Fibroblast of upper back skin (primary cell): Measurements from ENCODE around the gene CNIH3.
"Not testable (repeated sequence)": the region's sequence is repeated elsewhere in the genome, so short reads cannot be mapped to it uniquely, and the experiment has no call there.

Experiments
- DNase-seq: peaks from one replicate; pipeline ENCODE4 v3.0.0-alpha.2; 2013

CNIH3 gene

DNA sequence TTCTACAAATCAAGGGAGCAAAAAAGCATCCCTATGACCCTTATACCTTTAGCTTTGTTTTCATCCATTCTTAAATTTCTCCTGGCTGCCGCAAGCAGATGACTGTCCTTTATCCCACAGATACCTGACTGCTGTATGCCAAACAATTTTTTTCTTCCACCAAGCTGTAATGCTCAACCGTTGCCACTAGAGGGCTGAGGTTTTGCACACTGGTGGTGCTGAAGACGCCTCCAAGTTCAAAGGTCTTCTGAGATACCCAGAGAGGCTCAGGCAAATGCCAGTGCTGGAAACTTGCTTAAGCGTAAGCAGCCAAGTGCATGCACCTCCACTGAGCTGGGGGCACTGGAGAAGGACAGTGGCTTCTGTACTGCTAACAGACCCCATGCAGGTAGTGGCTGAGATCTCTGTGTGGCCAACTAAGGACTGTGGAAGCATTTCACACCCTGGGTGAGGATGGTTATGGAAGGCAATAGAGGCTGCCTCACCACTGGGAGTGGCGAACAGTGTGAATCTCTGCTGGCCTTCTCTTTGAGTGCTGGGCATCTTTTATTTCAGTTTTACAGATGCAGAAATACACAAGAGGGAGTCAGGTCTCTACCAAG lies 28.5 kb downstream of the CNIH3 start:
- DNase-seq = peak; percentile 40

GRCh38 chr1:224647449-224647848 lies 31.3 kb downstream of the CNIH3 start:
- no peak for DNase-seq

GRCh38 chr1:224650290-224650689 lies 34.2 kb downstream of the CNIH3 start:
- no peak for DNase-seq

- no peak for DNase-seq
Measured at GRCh38 chr1:224651188-224651587, 35.1 kb downstream of the CNIH3 start.

- DNase-seq = no peak
Measured at GRCh38 chr1:224656392-224656791, 40.3 kb downstream of the CNIH3 start.

DNA sequence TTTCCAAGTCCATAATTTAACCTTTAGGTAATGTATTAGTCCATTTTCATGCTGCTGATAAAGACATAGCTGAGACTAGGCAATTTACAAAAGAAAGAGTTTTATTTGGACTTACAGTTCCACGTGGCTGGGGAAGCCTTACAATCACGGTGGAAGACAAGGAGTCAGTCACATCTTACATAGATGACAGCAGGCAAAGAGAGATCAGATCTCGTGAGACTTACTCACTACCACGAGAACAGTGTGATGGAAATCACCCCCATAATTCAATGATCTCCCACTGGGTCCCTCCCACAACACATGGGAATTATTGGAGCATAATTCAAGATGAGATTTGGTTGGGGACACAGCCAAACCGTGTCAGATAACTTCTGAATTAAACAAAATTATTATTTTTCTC lies 44.0 kb downstream of the CNIH3 start:
- no peak for DNase-seq

DNA sequence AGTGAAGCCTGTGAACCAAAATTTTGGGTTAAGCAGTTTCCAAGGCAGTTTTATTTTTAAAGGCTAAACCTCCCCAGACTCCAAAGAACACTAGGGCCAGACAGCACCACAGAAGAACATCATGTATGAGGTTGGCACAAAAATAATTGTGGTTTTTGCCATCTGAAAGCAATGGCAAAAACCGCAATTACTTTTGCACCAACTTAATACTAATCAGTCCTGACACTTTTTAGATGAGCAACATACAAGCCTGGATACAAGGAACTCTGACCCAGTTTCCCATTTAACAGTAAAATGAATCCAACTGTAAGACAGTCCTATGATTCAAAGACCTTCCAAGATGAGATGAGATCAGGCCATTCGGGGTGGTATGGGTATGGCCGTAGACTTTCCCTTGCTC lies 46.8 kb downstream of the CNIH3 start:
- DNase-seq = no peak

- no peak for DNase-seq
Measured at GRCh38 chr1:224665016-224665415, 48.9 kb downstream of the CNIH3 start.

- no peak for DNase-seq
Measured at GRCh38 chr1:224666078-224666477, 50.0 kb downstream of the CNIH3 start.

DNA sequence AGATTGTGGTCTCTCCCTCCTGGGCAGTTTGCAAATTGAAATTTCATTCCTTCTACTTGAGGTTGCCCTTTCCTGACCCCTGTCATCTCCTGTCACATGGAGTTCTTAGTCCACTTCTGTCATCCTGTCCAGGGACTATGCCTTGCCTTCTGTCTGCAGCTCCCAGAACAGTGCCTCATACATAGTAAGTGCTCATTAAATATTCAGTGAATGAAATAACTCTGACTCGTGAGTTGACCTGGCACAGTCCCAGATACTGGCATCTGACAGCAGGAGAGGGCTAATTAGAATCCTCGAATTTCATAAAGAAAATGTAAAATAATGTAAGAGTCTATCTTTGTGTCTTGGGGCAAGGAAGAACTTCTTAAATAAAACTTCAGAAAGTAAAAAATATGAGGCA lies 50.8 kb downstream of the CNIH3 start:
- DNase-seq = no peak

GRCh38 chr1:224668984-224669383 lies 52.9 kb downstream of the CNIH3 start:
- no peak for DNase-seq

- DNase-seq = no peak
Measured at GRCh38 chr1:224669403-224669802, 53.3 kb downstream of the CNIH3 start.

- DNase-seq = no peak
Measured at GRCh38 chr1:224670506-224670905, 54.4 kb downstream of the CNIH3 start.

DNA sequence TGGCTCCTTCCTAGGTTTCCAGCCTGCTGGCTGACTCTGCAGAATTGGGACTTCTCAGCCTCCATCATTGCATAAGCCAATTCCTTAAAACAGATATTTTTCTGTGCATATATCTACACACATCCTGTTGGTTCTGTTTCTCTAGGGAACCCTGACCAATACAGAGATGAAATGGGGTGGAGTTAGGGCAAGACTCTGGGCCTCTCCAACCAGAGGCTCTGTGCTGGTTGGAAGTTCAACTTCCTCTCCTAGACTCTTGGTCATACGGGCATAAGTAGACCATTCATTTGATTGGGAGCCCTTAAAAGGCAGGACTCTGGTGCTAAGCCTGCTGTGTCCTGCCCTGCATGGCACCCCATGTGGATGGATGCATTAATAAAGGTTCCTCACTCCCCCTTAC lies 55.0 kb downstream of the CNIH3 start:
- no peak for DNase-seq

DNA sequence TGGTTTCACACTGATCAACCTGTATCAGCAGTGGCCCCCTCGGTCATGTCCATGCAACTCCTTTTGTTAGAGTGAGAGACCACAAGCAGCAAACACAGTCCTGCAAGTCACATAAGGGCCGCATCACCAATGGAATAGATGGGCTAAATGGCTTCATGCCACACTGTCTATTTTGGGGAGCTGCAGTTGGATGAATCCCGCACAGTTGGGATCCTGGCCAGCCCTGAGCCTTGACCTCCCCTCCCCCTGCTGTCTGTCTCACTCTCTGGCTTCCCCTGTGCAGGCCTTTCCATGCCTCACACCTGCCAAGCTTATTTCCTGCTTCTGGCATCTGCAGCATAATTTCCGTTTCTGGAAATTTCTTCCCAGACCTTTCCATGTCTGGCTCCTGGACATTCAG lies 57.0 kb downstream of the CNIH3 start:
- no peak for DNase-seq

DNA sequence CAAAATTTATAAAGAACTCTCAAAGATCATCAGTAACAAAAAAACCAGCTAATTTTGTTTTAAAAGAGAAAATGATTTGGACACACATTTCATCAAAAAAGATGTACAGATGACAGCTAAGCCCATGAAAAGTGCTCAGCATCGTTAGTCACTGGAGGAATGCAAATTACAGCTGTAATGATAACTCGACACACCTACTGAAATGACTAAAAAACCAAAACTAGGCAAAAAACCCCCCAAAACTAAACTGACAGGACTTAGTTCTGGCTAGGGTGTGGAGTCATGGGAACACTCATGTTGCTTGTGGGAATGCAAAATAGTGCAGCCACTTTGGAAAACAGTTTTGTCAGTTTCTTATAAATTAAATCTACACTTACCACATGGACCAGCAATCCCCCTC lies 59.5 kb downstream of the CNIH3 start:
- no peak for DNase-seq

DNA sequence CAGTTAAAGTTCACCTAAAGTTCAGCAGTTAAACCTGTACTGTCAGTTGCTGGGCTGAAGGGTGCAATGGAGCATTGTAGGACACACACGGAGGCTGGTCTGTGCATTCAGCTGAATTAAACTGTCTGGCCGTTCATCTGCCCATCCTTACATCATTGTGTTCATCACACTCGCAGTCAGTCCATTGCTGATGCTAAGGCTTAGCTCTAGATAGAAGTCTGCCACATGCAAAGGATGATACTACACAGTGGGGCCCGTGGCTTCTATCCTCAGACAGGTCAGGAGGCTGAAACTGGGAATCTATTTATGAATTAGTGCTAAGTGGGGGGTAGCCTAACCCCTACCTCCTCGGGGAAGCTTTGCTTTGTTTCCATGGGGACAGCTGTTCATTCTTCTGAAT lies 60.4 kb downstream of the CNIH3 start:
- no peak for DNase-seq

DNA sequence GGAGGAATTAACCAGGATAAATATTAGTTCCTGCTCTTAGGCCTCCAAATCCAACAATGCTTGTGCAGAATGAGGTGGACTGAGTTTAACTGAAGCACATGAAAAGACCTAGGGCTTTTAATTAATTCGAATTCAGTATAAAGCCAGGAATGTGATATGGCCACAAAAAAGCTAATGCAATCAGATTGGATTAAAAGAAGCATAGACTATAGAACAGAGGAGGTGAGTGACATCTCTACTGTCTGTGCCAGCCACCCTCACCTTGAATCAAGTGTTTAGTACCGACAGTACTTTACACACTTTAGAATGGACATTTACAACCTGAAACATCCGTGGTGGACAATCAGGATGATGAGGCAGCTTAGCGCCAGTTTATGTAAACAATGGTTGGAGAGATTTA lies 62.1 kb downstream of the CNIH3 start:
- DNase-seq = no peak

DNA sequence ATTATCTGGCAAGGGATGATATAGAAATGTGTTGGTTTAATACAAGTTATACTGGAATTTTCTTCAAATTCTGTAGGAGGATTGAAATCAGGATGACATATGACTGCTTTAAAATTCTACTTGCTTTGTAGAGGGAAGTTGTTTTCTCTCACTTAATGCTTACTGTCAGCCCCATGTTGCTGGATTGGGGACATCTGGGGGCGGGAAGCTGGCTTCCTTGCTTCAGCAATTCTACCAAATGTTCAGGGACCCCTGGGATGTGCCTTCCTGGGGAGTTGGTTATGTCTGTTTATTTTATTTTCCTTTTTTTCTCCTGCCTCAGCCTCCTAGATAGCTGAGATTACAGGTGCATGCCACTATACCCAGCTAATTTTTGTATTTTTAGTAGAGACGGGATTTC lies 63.5 kb downstream of the CNIH3 start:
- no peak for DNase-seq

DNA sequence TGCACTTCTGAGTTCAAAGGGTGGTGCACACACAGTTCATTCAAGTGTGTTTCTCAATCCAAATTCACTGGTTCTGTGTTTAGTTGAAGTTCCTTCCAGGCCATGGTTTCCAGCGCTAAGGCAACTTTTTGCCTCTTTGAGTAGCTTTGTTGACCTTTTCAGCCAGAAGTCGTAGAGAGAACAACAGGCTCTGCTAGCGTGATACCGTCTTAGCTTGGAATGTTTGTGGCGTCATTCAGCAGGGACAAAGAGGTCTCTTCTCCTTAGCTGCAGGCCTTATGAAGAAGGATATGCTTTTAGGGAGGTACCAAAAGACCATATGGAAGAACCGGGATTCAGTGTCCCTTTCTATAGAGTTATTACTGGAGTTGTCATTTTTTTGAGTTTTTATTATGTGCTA lies 65.7 kb downstream of the CNIH3 start:
- no peak for DNase-seq

GRCh38 chr1:224683936-224684335 lies 67.8 kb downstream of the CNIH3 start:
- DNase-seq = no peak

DNA sequence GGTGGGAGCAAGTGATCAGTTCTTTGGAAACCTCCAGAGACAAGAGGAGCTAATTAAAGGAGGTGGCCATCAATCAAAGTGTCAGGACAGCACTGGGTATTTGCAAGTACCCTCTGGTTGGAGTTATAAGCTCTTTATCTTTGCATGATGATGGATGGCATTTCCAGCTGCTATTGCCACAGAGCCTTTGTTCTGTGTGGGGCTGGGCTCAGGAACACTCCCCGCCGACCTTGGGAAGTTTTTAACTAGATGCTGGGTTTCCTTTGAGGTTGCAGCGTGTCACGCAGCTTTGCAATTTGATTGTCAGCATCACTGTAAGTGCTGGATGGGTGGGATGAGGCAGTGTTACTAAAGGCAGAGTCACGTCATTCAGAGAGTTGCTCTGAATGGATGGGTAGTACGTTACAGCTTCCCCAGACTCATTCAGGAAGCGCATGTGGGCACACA lies 68.9 kb downstream of the CNIH3 start:
- DNase-seq = peak; percentile 28

DNA sequence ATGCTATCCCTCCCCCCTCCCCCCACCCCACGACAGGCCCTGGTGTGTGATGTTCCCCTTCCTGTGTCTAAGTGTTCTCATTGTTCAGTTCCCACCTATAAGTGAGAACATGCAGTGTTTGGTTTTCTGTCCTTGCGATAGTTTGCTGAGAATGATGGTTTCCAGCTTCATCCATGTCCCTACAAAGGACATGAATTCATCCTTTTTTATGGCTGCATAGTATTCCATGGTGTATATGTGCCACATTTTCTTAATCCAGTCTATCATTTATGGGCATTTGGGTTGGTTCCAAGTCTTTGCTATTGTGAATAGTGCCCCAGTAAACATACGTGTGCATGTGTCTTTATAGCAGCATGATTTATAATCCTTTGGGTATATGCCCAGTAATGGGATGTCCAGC lies 70.0 kb downstream of the CNIH3 start:
- not testable (repeated sequence) for DNase-seq

GRCh38 chr1:224687465-224687864 lies 71.3 kb downstream of the CNIH3 start:
- DNase-seq = no peak

- no peak for DNase-seq
Measured at GRCh38 chr1:224689374-224689773, 73.3 kb downstream of the CNIH3 start.

DNA sequence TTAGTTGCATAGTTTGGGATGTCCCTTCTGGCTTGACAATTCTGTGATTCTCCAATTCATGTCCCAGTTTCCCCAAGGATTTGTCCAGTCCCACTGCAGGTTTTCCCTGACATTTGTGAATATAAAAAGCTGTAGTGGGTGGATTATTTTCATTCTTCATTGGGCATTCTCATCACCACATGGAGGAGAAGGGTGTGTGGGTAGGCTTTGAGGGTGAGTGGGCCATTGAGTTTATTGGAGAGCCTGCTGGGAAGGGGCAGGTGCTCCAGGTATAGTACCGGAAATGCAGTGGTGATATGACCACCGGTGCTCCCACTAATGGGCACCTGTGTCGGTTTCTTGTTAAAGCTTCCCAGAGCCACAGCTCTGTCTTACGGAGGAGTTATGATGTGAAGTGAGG lies 74.5 kb downstream of the CNIH3 start:
- no peak for DNase-seq
